Astrocyte (in vitro differentiated cells and primary cell): ENCODE results near the gene RASL12. TPM values are rescaled to one million over a fixed set of nuclear protein-coding genes. Genes with fewer than 3 reads are reported as not detected.

ENCODE experiments used
- DNase-seq: peaks from one replicate; pipeline ENCODE4 v3.0.0-alpha.2; 2010; ENCODE audit warnings: low read depth
- FAIRE-seq: peaks from 2 replicates; lab custom pipeline; 2011; peaks lifted over from hg19 to GRCh38; lab: Jason Lieb, UNC
- H2AFZ ChIP-seq: 2 replicates; pipeline ENCODE4 v1.6.0; 2012; ENCODE audit warnings: low read depth, low read length, inconsistent platforms
- H3K27ac ChIP-seq: 2 replicates; pipeline ENCODE4 v1.5.1; 2011; ENCODE audit warnings: low read depth, low read length, inconsistent platforms
- H3K27me3 ChIP-seq: 2 replicates; pipeline ENCODE4 v1.6.0; 2011; ENCODE audit warnings: low read length, inconsistent platforms; ENCODE audit not compliant: insufficient read depth
- H3K36me3 ChIP-seq: 2 replicates; pipeline ENCODE4 v1.5.1; 2011; ENCODE audit warnings: low read length, inconsistent platforms; ENCODE audit not compliant: insufficient read depth
- H3K4me1 ChIP-seq: 2 replicates; pipeline ENCODE4 v1.5.1; 2011; ENCODE audit warnings: low read length, inconsistent platforms; ENCODE audit not compliant: insufficient read depth
- H3K4me2 ChIP-seq: 2 replicates; pipeline ENCODE4 v1.6.0; 2012; ENCODE audit warnings: low read length, inconsistent platforms
- H3K4me3 ChIP-seq: 2 replicates; pipeline ENCODE4 v1.5.1; 2011; ENCODE audit warnings: low read depth, mild to moderate bottlenecking, low read length, inconsistent platforms; ENCODE audit not compliant: insufficient read depth
- H3K79me2 ChIP-seq: 2 replicates; pipeline ENCODE4 v1.6.0; 2012; ENCODE audit warnings: mild to moderate bottlenecking, low read length, inconsistent platforms; ENCODE audit not compliant: insufficient read depth
- H3K9ac ChIP-seq: 2 replicates; pipeline ENCODE4 v1.6.0; 2012; ENCODE audit warnings: mild to moderate bottlenecking, low read length, inconsistent platforms
- H3K9me3 ChIP-seq: 2 replicates; pipeline ENCODE4 v1.5.1; 2012; ENCODE audit warnings: low read depth, mild to moderate bottlenecking, low read length, inconsistent platforms; ENCODE audit not compliant: insufficient read depth
- H4K20me1 ChIP-seq: 2 replicates; pipeline ENCODE4 v1.6.0; 2012; ENCODE audit warnings: low read length, inconsistent platforms; ENCODE audit not compliant: insufficient read depth
- H3K27ac Mint-ChIP-seq: one replicate; pipeline ENCODE4 v1.8.0; 2021; ENCODE audit warnings: mild to moderate bottlenecking, mixed read lengths; ENCODE audit not compliant: unreplicated experiment
- H3K27me3 Mint-ChIP-seq: one replicate; pipeline ENCODE4 v1.8.0; 2021; ENCODE audit warnings: low read depth, mixed read lengths; ENCODE audit not compliant: unreplicated experiment
- H3K36me3 Mint-ChIP-seq: one replicate; pipeline ENCODE4 v1.8.0; 2021; ENCODE audit warnings: low read depth, mixed read lengths; ENCODE audit not compliant: unreplicated experiment
- H3K4me1 Mint-ChIP-seq: one replicate; pipeline ENCODE4 v1.8.0; 2021; ENCODE audit warnings: low read depth, mixed read lengths; ENCODE audit not compliant: unreplicated experiment
- H3K4me3 Mint-ChIP-seq: one replicate; pipeline ENCODE4 v1.8.0; 2021; ENCODE audit warnings: mild to moderate bottlenecking, moderate library complexity, mixed read lengths; ENCODE audit not compliant: unreplicated experiment
- H3K9me3 Mint-ChIP-seq: one replicate; pipeline ENCODE4 v1.8.0; 2021; ENCODE audit warnings: mild to moderate bottlenecking, mixed read lengths; ENCODE audit not compliant: unreplicated experiment
- CTCF ChIP-seq: IDR thresholded peaks from 2 replicates; pipeline ENCODE4 v1.5.1; 2011; ENCODE audit warnings: low read depth, mild to moderate bottlenecking, inconsistent platforms, low read length, moderate library complexity; ENCODE audit not compliant: insufficient read depth
- EZH2 ChIP-seq: IDR thresholded peaks from 2 replicates; pipeline ENCODE4 v1.6.1; 2012; ENCODE audit warnings: mild to moderate bottlenecking, low read length, inconsistent platforms; ENCODE audit not compliant: insufficient read depth
- total RNA-seq: library from RNA; stranded (reverse); gene quantifications from 2 replicates; pipeline ENCODE4 v1.2.1, GENCODE V29; 2021

The RASL12 gene
- total RNA-seq, 1 donor from 2014 or later: 0.32 TPM

GRCh38 chr15:65102912-65103311 lies 35.1 kb upstream of the RASL12 start:
- Histone ChIP-seq H3K9me3 (no peaks in the 10 kb centered on the region), H3K27ac (no peak overlapping the region), H3K27me3 (no peaks in the 10 kb centered on the region), H3K79me2 (no peaks in the 10 kb centered on the region), H3K4me1 (no peaks in the 10 kb centered on the region), H3K36me3 (peaks cover 12% of the 10 kb centered on the region), H3K4me3 (no peak overlapping the region), H4K20me1 (peaks cover 16% of the 10 kb centered on the region), H3K4me2 (no peak overlapping the region), H3K9ac (no peak overlapping the region), H2AFZ (no peak overlapping the region)
- no peak for DNase-seq
- Mint-ChIP-seq H3K27ac (no peak overlapping the region), H3K9me3 (peaks cover 3% of the 10 kb centered on the region), H3K27me3 (peaks cover 17% of the 10 kb centered on the region), H3K4me3 (no peak overlapping the region), H3K36me3 (peaks cover 37% of the 10 kb centered on the region), H3K4me1 (peaks cover 4% of the 10 kb centered on the region)
- FAIRE-seq: no peak
- no peak for TF ChIP-seq EZH2
- no peak for TF ChIP-seq CTCF

GRCh38 chr15:65101891-65102708 lies 34.3 kb upstream of the RASL12 start:
- Histone ChIP-seq H3K36me3 (peaks cover 12% of the 10 kb centered on the region), H4K20me1 (peaks cover 19% of the 10 kb centered on the region), H3K4me3 (no peak overlapping the region), H3K9me3 (no peaks in the 10 kb centered on the region), H3K9ac (no peak overlapping the region), H3K27me3 (no peaks in the 10 kb centered on the region), H3K27ac (no peak overlapping the region), H3K4me1 (peaks cover 2% of the 10 kb centered on the region), H2AFZ (no peak overlapping the region), H3K79me2 (no peaks in the 10 kb centered on the region), H3K4me2 (no peak overlapping the region)
- peak overlapping the region; percentile 72 for H3K4me3 Mint-ChIP-seq
- peak overlapping the region; percentile 31 for H3K27ac Mint-ChIP-seq
- peaks cover 17% of the 10 kb centered on the region for H3K27me3 Mint-ChIP-seq
- FAIRE-seq: no peak
- no peak for DNase-seq
- TF ChIP-seq CTCF (no peak), EZH2 (no peak)
- H3K4me1 Mint-ChIP-seq: peaks cover 8% of the 10 kb centered on the region
- H3K9me3 Mint-ChIP-seq: peaks cover 4% of the 10 kb centered on the region
- H3K36me3 Mint-ChIP-seq: peaks cover 43% of the 10 kb centered on the region

DNA sequence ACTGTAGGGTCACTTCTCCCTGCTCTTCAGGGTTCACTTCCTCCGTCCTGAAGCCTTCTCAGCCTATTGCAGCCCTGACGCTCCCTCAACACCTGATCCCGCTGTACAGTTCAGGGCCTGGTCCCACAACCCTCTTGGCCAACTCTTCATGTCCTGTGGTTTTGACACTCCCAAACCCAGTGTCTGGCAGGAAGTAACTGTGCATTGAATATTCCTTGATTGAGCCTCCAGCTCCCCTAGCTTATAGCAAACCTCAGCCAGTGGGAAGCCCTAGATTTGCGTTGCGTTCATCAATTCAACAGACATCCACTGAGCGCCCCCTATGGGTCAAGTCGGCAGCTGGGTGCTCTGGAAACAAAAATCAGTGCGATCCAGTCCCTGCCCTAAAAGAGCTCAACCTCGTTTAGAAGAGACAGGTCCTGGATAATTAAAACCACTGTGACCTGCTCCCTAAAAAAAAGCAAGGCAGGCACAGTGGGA lies 33.7 kb upstream of the RASL12 start:
- no peak for FAIRE-seq
- Mint-ChIP-seq H3K27ac (peak overlapping the region; percentile 31), H3K4me3 (peak overlapping the region; percentile 72), H3K27me3 (peaks cover 17% of the 10 kb centered on the region), H3K4me1 (peaks cover 14% of the 10 kb centered on the region), H3K36me3 (peaks cover 44% of the 10 kb centered on the region), H3K9me3 (peaks cover 4% of the 10 kb centered on the region)
- DNase-seq: no peak
- no peaks in the 10 kb centered on the region for H3K79me2 ChIP-seq
- peaks cover 12% of the 10 kb centered on the region for H3K36me3 ChIP-seq
- H3K4me3 ChIP-seq: no peak overlapping the region
- H3K9ac ChIP-seq: no peak overlapping the region
- H4K20me1 ChIP-seq: peaks cover 25% of the 10 kb centered on the region
- no peak overlapping the region for H2AFZ ChIP-seq
- H3K27me3 ChIP-seq: no peaks in the 10 kb centered on the region
- H3K9me3 ChIP-seq: no peaks in the 10 kb centered on the region
- peaks cover 8% of the 10 kb centered on the region for H3K4me1 ChIP-seq
- TF ChIP-seq CTCF: peak; percentile 86
- no peak for TF ChIP-seq EZH2
- H3K4me2 ChIP-seq: no peak overlapping the region
- H3K27ac ChIP-seq: no peak overlapping the region
